ENCODE results near the gene LRRC7.

DNA sequence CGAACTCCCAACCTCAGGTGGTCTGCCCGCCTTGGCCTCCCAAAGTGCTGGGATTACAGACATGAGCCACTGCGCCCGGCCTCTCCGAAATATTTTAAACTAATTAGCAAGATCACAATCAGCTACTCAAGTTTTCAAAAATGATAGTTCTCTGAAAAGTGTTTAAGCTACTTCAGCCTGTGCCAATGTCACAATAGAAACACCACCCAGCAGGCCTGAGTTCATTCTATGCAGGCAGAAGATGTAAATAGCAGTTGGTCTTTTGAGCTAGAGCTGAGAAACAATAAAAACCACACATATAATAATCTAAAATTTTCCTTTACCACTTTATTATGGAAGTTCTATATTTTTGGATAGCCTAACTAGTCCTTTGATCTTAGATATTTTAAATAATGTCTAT, 541.5 kb downstream of the LRRC7 start:
- TF ChIP-seq EZH2 (IDR thresholded peaks at IDR 0.05; ENCODE audit: borderline replicate concordance, low read depth, low read length, severe bottlenecking) (no peak), CTCF (IDR thresholded peaks at IDR 0.05; ENCODE audit: borderline replicate concordance, extremely low read depth, low read length, poor library complexity, severe bottlenecking) (no peak)

Data from DND-41 (cell line).